Endothelial cell of hepatic sinusoid (primary cell): ENCODE results near the gene ATCAY.
"Not testable (repeated sequence)": the region's sequence is repeated elsewhere in the genome, so short reads cannot be mapped to it uniquely, and the experiment has no call there.

ENCODE experiments used
- in situ Hi-C: cut with HindIII; loops from 2 replicates; pipeline ENCODE4 v1.10.0; 2017; ENCODE audit warnings: low sequenced_read_pairs

Gene ATCAY

DNA sequence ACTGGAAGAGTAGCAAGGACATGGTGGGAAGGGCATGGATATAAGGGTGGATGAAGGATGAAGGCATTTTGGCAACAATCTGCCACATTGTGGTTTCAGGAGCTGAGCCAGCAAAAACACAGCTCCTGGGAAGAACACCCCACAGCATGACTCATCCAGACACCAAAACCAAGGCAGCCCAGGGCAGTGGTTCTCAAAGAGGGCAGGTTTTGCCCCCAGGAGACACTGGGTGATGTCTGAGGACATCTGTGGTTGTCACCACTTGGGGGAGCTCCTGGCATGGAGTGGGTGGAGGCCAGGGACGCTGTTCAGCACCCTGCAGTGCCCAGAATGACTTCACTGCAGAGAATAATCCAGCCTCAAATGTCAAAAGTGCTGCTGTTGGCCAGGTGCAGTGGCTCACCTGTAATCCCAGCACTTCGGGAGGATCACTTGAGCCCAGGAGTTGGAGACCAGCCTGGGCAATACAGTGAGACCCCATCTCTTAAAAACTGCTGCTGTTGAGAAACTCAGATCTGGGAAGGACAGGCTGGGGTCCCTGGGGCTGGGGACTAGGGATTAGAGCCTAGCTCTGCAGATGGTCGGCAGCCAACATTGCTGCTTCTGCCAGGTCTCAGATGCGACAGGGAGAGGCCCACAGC lies 27.8 kb upstream of the ATCAY start:
- in situ Hi-C loops = loop anchor here (5.0 kb wide), 1 partner anchor 75 kb away; no protein-coding TSS in a partner anchor

DNA sequence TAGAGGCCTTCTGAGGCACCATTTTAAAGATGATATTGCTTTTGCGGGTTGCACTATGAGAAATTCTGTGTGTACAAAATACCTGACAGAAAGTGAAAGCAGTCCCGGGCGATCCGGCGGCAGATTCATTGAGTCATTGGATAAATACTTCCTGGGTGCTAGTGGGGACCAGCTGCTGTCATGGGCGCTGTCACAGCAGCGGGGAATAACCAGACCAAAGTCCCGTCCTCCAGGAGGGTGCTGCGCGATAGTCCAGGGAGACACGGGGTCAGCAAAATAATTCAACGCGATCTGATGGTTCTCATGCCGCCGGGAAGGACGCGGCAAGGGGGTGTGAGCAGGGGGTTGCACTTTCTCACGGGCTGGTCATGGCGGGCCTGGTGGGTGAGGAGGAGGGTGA lies 25.2 kb upstream of the ATCAY start:
- in situ Hi-C loops = no loop called here

DNA sequence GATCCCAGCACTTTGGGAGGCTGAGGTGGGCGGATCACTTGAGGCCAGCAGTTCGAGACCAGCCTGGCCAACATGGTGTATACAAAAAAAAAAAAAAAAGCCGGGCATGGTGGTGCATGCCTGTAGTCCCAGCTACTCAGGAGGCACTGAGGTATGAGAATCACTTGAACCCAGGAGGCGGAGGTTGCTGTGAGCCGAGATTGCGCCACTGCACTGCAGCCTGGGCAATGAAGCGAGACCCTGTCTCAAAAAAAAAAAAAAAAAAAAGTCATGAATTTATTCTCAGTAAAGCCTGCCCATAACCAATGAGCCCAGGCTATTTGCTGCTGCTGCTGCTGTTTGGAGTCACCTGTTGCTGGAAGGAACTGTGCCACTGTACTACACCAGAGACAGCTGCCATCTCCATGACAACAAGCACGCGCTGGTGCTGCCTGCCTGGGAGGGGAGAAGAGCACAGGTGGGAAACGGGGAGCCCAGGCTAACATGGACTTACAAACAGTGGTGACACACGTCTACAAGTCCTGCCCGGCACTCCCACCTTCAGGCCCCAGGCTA lies 23.0 kb upstream of the ATCAY start:
- in situ Hi-C loops = no loop called here

DNA sequence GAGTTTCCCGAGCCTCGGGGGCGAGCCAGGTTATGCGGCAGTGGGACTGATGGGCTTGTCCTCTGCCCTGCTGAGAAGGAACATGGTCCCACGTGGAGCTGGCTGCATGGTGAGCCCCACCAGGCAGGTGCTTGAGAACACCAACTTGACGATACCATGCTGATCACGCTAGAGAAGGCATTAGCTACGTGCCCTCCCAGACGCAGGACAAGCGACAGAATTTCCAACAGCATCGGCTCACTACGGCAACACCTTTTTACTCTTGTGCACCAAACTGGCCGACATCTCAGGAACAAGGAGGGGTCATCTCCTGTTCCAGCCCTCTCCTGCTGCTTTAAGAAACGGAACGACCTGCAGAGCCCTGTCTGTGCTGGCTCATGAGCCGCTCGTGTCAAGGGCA lies 20.0 kb upstream of the ATCAY start:
- in situ Hi-C loops = no loop called here

DNA sequence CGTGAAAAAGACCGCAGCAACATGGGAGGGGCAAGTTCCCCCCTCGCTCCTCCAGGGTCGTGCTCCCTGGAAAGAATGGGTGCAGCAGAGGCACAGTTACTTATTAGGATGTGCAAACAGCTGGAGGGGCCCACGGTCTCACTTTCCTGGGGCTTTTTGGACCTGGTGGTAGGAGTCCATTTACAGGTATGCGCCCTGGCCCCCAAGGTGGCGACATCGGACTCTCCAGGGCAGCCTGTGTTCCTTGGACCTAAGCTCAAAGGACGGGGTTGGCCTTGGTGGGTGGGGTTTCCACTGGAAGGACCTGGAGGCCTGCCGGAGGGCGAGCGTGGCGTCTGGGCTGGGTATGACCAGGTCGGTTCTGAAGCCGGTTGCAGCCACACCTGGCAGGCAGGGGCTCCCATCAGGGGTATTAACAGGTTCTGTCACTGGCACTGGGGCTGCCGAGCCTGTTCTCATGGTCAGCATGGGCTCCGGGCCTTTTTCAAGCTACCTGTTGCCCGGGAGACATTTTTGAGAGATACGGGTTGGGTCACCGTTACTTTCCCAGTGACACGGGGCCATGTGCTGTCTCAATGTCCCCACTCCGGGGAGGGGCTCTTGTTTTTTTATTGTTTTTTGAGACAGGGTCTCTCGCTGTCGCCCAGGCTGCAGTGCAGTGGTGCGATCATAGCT lies 17.5 kb upstream of the ATCAY start:
- in situ Hi-C loops = no loop called here

DNA sequence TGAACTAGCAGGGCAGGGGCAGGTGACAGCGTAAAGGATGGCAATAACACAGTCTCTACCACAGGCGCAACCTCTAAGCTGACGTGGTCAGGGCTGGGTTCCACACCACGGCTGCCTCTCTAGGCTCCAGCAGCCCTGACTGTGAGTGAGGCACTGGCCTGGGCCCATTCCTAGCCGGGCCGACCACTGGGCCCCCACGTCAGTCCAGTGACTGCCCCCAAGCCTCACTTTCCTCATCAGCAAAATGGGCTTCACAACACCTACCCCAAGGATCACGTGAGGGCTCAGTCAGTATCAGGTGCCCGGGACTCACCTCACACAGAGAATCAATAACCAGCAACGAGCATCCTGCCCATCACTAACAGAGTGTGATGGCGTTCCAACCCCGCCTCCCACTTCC lies 16.8 kb upstream of the ATCAY start:
- in situ Hi-C loops = no loop called here

DNA sequence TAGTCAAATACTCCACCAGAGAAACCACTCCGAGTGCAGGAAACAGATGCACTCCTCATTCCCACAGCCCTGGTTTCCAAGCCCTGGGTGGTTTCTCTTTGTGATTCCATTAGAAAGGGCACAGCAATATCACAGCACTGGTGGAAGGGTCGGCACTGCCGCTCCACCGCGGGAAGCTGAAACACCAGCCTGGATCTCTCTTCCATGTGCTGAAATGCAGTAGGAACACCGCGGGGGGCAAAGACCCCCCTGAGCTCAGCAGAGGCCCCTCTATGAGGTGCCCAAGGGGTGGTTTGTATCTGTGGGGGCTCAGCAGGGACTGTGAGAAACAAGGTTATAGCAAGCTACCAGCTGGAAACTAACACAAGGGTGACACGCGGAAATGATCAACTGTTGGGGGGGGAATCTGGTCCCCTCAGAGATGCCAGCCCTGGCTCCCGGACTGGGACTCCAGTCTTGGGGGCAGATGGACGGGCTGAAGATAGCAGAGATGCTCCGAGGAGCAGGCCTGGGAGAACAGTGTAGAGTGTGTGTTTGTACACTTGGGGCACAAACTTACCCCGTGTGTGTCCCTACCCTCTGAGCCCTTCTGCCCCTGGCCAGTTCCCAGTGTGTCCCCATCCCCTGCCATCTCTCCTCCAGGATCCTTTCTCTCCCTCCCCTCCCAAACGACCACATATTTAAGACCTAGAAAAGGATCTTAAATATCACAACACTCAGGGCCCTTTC lies 13.4 kb upstream of the ATCAY start:
- in situ Hi-C loops = no loop called here

DNA sequence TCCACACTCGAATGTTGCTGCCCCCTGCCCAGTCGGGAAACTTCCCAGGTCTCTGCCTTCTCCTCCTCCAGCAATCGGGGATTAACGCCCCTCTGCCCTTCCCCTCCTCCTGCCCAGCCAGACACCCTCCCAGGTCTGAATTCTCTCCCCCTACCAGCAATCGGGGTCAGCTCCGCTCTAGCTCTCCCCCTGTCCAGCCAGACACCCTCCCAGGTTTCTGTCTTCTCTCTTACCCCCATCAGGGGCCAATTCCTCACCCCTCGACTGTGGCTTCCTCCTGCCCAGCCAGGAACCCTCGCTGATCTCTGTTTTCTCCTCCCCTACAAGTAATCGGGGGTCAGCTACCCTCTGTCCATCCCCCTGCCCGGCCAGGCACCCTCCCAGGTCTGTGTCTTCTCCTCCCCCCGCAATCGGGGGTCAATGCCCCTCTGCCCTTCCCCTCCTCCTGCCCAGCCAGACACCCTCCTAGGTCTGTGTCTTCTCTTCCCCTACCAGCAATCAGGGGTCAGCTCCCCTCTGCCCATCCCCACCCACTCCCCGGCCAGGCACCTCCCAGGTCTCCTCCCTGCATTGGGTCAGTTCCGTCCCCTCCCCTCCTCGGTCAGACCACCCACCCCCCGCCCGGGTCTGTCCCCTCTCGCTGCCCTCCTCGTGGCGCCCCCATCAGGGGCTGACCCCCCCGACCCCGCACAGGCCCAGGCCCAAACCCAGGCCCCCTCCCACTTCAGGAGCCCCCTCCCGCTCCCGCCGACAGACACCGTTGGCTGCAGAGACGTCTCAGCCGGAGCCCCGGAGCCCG lies 12.3 kb upstream of the ATCAY start:
- in situ Hi-C loops = no loop called here

DNA sequence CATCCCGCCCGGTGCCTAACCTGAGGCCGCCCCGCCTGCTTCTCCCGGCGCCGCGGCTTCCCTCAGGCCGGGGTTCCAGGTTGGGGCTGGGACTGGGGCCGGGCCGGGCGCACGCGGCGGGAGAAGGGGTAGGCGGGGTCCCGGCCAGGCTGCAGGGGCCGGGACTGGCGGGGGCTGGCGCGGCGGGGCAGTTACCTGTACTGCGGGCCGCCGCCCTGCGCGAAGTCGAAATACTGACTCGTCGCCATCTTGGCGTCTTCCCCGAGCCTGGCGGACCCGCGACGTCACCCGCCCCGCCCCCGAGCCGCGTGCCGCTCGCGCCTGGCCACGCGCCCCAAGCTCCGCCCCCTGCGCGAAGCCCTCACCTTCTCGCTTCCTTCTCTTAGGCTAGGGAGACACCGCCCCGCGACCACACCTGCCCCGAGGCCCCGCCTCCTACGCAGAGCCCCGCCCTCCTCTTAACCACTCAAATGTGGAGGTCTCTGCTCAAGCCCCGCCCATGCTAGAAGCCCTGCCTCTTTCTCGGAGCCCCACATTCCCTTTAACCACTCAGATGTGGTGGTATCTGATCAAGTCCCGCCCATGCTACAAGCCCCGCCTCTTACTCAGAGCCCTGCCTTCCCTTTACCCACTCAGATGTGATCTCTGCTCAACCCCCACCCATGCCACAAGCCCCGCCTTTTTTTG lies 11.6 kb upstream of the ATCAY start, which contains the start of gene ZFR2:
TSS of gene ZFR2 (minus strand) at position 269 of the 687 bp plus-strand sequence. CDS start at position 248, 21 bp downstream.
- in situ Hi-C loops = no loop called here

DNA sequence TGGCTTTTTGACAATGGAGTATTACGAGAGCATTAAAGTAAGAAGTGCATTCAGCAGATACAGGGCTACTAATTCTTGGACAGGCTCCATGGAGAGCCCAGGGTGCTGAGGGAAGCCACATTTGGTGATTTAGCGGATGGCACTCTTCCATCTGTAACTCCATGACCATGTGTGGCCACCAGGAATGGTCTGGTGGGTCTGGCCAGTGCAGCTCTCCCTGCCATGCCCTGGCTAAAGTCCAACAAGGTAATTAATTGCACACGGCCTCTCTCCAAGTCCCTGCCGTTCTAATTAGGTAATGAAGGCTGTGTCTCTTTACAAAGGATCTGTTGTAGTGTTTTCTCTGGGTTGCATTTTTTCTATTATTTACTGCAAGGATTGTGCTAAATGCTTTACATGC lies 7.3 kb upstream of the ATCAY start:
- in situ Hi-C loops = no loop called here

DNA sequence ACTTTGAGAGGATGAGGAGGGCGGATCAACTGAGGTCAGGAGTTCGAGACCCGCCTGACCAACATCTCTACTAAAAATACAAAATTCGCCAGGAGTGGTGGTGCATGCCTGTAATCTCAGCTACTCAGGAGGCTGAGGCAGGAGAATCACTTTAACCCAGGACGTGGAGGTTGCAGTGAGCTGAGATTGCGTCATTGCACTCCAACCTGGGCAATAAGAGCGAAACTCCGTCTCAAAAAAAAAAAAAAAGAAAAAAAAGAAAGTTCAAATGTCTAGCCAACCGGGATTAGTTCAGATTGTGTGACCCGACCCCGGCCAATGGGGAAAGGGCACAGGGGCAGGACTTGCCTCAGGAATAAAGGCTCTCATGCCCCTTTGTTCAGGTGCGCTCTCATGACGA lies 5.8 kb upstream of the ATCAY start:
- in situ Hi-C loops = not testable (repeated sequence)

DNA sequence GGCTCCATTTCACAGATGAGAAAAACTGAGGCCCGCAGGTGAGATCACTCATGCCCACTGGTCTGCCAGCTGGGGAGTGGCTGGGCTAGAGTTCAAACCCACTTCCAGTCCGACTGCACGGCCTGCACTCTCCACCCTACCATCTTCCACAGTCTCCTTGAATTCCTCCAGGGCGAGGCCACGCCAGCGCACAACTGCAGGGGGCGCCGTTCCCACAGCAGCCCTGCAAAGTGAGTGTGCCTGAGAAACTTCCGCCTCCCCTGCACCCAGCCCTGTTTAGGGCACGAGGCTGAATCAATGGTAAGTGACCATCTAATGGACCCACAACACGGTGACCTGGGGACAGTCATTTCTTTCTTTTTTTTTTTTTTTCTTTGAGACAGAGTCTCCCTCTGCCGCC lies 829 bp upstream of the ATCAY start:
- in situ Hi-C loops = no loop called here

DNA sequence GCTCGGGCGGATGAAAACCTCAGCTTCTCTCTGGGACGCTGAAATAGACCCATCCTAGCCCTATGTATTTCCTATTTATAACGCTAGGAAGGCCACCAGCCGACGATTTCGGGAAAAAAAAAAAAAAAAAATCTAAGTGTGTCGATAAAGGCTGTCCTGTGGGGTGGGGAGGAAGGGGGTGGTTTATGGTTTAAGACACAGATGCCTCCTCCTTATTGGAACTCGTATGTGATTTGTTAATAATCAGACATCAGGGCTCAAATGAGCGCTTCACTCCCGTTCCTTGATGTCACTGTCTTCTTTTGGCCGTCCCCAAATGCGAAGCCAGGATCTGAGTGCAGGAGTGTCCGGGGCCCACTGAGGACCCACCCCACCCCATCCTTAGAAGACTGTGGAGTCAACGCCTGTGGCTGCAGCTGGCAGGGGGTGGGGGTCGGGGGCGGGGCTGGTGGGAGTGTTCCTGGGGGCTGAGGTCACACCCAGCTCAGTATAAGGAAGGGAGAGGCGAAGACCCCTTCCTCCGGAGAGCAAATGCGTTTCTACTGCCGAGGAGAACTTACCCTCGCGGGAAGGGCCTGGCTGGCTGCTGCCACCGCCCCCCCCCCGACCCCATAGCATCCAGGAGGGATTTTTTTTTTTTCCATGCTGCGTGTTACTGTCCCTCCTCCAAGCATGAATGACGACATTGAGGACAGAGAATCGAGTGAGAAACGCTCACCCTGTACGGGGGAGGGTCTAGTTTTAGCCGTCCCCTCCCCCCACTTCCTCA lies 971 bp downstream of the ATCAY start:
- in situ Hi-C loops = no loop called here

DNA sequence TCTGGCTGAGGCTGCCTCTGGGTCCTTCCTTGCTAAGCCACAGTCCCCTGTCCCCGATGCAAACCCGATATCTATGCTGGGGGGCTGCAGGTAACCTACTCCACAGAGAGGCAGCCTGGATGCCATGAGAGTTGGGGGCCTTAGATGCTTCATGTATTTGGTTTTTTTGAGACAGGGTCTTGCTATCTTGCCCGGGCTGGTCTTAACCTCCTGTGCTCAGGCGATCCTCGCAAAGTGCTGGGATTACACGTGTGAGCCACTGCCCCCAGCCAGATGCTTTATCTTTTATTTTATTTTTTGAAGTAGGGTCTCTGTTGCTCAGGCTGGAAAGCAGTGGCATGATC lies 1.5 kb downstream of the ATCAY start:
- in situ Hi-C loops = no loop called here

DNA sequence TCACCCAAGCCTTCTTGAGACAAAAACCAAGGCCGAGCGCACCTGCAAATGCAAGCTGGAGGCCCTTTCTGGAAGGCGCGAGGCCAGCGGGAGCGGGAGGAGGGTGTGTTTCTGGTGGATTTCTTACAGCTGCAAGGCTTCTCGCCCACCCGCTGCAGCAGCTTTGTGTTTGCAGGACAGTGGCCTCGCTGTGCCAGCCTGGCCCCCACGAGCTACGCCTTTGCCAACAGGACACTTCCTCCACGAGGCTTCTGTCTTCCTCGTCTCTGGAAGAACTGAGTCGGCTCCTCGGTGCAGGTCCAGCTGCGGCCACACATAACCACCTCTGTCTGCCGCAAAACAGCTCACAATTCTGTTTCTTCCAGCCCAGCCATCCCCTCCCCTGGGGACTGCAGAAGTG lies 10.1 kb downstream of the ATCAY start:
- in situ Hi-C loops = no loop called here

DNA sequence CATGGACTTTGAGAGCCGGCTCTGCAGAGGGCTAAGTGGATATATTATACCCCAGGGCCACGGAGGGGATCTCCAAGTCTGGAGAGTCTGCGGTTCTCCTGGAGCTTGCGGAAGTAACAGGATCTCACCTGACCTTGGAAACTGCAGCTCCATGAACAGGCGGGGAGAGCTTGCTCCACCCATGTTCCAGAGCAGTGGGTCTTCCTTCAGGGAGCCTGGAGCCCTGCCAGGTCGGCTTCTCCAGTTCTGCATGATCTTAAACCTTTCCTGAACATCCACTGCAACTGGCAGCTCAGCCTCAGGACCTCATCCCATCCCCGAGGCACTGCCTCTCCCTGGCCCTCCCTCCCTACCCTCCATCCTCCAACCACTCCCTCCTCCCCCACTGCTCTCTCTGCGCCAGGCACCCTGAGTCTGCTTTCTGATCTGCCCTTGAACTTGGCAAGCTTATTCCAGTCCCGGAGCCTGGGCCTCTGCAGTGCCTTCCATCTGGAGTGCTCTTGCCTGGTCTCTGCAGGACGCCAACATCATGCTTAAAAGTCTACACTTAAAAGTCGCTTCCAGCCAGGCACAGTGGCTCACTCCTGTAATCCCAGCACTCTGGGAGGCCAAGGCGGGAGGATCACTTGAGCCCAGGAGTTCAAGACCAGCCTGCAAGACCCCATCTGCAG lies 13.2 kb downstream of the ATCAY start:
- in situ Hi-C loops = no loop called here

DNA sequence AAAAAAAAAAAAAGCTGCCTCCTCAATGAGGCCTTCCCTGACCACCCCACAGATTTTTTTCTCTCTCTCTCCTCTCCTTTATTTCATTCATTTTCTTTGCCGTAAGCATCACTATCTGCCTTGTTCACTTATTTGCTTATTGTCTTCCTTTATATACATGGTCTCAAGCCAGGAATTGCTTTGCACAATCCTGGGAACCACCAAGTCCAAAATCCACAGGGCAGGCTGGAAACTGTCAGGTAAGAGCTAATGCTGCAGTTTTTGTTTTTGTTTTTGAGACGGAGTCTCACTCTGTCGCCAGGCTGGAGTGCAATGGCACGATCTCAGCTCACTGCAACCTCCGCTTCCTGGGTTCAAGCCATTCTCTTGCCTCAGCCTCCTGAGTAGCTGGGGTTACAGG lies 14.5 kb downstream of the ATCAY start:
- in situ Hi-C loops = not testable (repeated sequence)

DNA sequence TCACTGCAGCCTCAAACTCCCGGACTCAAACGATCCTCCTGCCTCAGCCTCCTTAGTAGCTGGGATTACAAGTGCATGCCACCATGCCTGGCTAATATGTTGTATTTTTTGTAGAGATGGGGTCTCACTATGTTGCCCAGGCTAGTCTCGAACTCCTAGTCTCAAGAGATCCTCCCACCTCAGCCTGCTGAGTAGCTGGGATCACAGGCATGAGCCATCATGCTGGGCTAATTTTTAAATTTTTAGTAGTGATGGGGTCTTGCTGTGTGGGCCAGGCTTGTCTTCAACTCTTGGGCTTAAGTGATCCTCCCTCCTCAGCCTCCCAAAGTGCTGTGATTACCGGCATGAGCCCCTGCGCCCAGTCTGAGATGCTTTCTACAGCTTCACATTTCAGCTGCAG lies 15.3 kb downstream of the ATCAY start:
- in situ Hi-C loops = no loop called here

DNA sequence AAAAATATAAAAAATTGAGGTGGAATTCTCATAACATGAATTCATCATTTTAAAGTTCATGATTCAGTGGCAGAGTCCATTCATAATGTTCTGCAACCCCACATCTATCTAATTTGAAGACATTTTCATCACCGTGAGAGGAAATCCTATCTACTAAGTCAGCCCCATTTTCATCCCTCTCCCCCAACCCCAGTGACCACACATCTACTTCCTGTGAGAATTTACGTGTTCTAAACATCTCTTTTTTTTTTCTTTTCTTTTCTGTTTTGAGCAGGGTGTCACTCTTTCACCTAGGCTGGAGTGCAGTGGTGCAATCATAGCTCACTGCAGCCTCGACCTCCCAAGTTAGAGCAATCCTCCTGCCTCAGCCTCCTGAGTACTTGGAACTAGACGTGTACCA lies 17.5 kb downstream of the ATCAY start:
- in situ Hi-C loops = no loop called here
